ENCODE data around the gene SMIM13. TPM values are rescaled to one million over a fixed set of nuclear protein-coding genes. Genes with fewer than 3 reads are reported as not detected.
"Not testable (repeated sequence)": the region's sequence is repeated elsewhere in the genome, so short reads cannot be mapped to it uniquely, and the experiment has no call there.

Gene SMIM13
- total RNA-seq, 1 donor from 2014 or later = 7.8 TPM

DNA sequence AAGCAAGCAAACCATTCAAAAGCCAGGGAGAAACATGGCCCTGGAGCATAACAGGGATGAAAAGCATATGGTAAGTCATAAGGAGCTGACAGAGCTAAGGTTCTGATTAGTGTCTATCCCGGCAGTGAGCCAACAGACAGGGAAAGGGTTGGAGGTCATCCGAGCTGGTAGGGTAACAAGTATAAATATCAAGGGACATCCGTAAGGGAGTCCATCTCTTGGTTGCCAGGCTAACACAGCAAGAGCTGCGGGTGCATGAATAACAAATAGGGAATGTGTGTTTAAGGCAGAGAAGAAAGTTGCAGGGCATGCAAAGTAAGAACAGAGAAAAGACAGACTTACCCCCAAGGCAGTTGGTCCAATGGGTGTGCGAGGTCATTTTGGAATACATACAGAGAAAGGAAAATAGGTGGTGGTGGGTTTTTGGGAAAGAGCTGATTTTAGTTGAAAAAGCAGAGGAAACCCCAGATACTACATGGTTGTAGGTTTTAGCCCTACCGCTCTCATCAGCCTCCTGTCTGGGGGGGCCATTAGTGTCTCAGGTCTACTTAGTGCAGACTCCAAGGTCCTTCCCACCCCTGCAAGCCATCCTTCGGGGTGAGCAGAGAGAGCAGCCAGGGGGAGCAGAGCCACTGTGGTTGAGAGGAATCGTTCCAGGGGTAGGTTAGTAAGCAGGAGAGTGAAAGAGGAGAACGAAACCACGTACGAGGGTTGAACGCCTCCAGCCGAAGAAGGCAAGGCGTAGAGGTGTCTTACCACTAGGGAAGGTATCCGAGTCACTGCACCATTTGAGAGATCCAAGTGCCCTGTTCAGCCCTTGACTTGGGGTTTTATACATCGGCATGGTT lies 17.5 kb downstream of the SMIM13 start, which contains the start of gene ERVFRD-1:
TSS of gene ERVFRD-1 (minus strand) at position 805 of the 848 bp plus-strand sequence. CDS start 6,415 bp downstream, outside the sequence.
- no peak within 1 kb of the TSS for H3K4me3 ChIP-seq
- Mint-ChIP-seq H3K9me3 (peaks cover 31% of the 10 kb centered on the region), H3K4me1 (peaks cover 10% of the 10 kb centered on the region), H3K27me3 (ENCODE audit: insufficient read depth, low read depth) (no peaks in the 10 kb centered on the region), H3K4me3 (no peak within 1 kb of the TSS), H3K27ac (no peak within 1 kb of the TSS), H3K36me3 (peaks cover 30% of the 10 kb centered on the region)
- H3K27ac ChIP-seq = no peak within 1 kb of the TSS
- TF ChIP-seq EZH2phosphoT487 (IDR thresholded peaks at IDR 0.05) (no peak), EZH2 (IDR thresholded peaks at IDR 0.05) (no peak)
- TF ChIP-seq, protein P1, sequence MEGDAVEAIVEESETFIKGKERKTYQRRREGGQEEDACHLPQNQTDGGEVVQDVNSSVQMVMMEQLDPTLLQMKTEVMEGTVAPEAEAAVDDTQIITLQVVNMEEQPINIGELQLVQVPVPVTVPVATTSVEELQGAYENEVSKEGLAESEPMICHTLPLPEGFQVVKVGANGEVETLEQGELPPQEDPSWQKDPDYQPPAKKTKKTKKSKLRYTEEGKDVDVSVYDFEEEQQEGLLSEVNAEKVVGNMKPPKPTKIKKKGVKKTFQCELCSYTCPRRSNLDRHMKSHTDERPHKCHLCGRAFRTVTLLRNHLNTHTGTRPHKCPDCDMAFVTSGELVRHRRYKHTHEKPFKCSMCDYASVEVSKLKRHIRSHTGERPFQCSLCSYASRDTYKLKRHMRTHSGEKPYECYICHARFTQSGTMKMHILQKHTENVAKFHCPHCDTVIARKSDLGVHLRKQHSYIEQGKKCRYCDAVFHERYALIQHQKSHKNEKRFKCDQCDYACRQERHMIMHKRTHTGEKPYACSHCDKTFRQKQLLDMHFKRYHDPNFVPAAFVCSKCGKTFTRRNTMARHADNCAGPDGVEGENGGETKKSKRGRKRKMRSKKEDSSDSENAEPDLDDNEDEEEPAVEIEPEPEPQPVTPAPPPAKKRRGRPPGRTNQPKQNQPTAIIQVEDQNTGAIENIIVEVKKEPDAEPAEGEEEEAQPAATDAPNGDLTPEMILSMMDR (IDR thresholded peaks at IDR 0.05) = no peak
- no peaks in the 10 kb centered on the region for H3K4me1 ChIP-seq
- peaks cover 65% of the 10 kb centered on the region for H3K79me2 ChIP-seq (ENCODE audit: low read depth)
- H3K27me3 ChIP-seq = no peaks in the 10 kb centered on the region
- no peak for DNase-seq (ENCODE audit: low spot score)
- H3K4me2 ChIP-seq = no peak within 1 kb of the TSS
- H3K9ac ChIP-seq = no peak within 1 kb of the TSS
- H2AFZ ChIP-seq (replicated peaks) = no peak within 1 kb of the TSS
- H3K9me3 ChIP-seq (ENCODE audit: low read depth) = no peaks in the 10 kb centered on the region
- no peaks in the 10 kb centered on the region for H3K36me3 ChIP-seq
- no peaks in the 10 kb centered on the region for H4K20me1 ChIP-seq (ENCODE audit: low read depth)
- H3F3A ChIP-seq (ENCODE audit: low read depth) = no peaks in the 10 kb centered on the region

DNA sequence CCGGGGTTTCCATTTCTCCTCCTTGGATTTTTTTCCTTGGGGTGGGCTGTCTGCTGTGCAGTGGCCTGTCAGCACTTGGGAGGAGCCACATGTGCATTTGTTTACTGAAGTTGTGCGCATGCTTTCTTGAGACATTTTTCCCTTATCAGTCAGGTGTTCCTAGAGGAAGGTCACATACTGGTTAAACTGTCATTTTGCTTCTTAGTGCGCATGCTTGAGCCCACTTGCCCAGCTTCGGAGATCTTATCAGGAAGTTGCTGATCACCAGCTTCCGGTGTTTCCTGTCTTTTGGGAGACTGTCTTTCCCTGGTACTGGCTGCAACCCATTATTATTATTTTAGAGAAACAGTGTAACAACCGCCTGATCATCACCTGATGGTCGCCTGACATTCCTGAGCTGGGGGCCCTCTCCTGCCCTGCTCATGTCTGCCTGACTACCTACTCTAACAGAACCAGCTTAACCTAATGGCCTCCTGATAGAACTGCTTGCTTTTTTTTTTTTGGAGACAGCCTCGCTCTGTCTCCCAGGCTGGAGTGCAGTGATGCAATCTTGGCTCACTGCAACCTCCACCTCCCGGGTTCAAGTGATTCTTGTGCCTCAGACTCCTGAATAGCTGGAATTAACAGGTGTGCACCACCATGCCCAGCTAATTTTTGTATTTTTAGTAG lies 18.3 kb downstream of the SMIM13 start:
- Histone ChIP-seq H3K9ac (no peak overlapping the region), H3K79me2 (ENCODE audit: low read depth) (peaks cover 64% of the 10 kb centered on the region), H3K36me3 (no peaks in the 10 kb centered on the region), H3K27me3 (no peaks in the 10 kb centered on the region), H2AFZ (replicated peaks) (no peak overlapping the region), H3F3A (ENCODE audit: low read depth) (no peaks in the 10 kb centered on the region), H4K20me1 (ENCODE audit: low read depth) (no peaks in the 10 kb centered on the region), H3K27ac (no peak overlapping the region), H3K4me3 (no peak overlapping the region), H3K4me1 (no peaks in the 10 kb centered on the region), H3K9me3 (ENCODE audit: low read depth) (no peaks in the 10 kb centered on the region), H3K4me2 (no peak overlapping the region)
- Mint-ChIP-seq H3K9me3 (peaks cover 33% of the 10 kb centered on the region), H3K36me3 (peaks cover 30% of the 10 kb centered on the region), H3K27ac (no peak overlapping the region), H3K4me1 (peaks cover 10% of the 10 kb centered on the region), H3K27me3 (ENCODE audit: insufficient read depth, low read depth) (no peaks in the 10 kb centered on the region), H3K4me3 (no peak overlapping the region)
- TF ChIP-seq, protein P1 (IDR thresholded peaks at IDR 0.05) = no peak
- TF ChIP-seq EZH2 (IDR thresholded peaks at IDR 0.05) (no peak), EZH2phosphoT487 (IDR thresholded peaks at IDR 0.05) (no peak)
- no peak for DNase-seq (ENCODE audit: low spot score)

DNA sequence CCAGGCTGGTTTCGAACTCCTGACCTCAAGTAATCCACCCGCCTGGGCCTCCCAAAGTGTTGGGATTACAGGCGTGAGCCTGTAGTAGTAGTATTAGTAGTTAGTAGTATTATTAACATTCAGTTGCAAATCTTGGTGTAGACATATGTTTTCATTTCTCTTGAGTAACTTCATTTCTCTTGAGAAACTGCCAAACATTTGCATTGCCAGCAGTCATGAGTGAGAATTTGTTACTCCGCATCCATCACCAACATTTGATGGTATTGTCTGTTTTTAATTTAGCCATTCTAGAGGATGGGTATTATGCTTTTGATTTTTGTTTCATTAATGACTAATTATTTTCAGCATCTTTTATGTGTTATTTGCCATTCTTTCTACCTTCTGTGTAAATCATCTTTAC lies 19.4 kb downstream of the SMIM13 start:
- no peak for TF ChIP-seq EZH2 (IDR thresholded peaks at IDR 0.05)
- TF ChIP-seq EZH2phosphoT487 (IDR thresholded peaks at IDR 0.05) = no peak
- TF ChIP-seq, protein P1 (IDR thresholded peaks at IDR 0.05) = no peak
- Histone ChIP-seq H3K79me2 (ENCODE audit: low read depth) (peaks cover 60% of the 10 kb centered on the region), H3K4me1 (no peaks in the 10 kb centered on the region), H3F3A (ENCODE audit: low read depth) (no peaks in the 10 kb centered on the region), H3K9ac (no peak overlapping the region), H3K27me3 (no peaks in the 10 kb centered on the region), H4K20me1 (ENCODE audit: low read depth) (no peaks in the 10 kb centered on the region), H3K27ac (no peak overlapping the region), H3K4me3 (no peak overlapping the region), H2AFZ (replicated peaks) (no peak overlapping the region), H3K36me3 (no peaks in the 10 kb centered on the region), H3K9me3 (ENCODE audit: low read depth) (no peaks in the 10 kb centered on the region), H3K4me2 (no peak overlapping the region)
- Mint-ChIP-seq H3K4me3 (no peak overlapping the region), H3K27me3 (ENCODE audit: insufficient read depth, low read depth) (no peaks in the 10 kb centered on the region), H3K9me3 (peaks cover 27% of the 10 kb centered on the region), H3K36me3 (peaks cover 21% of the 10 kb centered on the region), H3K27ac (no peak overlapping the region), H3K4me1 (peaks cover 10% of the 10 kb centered on the region)
- no peak for DNase-seq (ENCODE audit: low spot score)

DNA sequence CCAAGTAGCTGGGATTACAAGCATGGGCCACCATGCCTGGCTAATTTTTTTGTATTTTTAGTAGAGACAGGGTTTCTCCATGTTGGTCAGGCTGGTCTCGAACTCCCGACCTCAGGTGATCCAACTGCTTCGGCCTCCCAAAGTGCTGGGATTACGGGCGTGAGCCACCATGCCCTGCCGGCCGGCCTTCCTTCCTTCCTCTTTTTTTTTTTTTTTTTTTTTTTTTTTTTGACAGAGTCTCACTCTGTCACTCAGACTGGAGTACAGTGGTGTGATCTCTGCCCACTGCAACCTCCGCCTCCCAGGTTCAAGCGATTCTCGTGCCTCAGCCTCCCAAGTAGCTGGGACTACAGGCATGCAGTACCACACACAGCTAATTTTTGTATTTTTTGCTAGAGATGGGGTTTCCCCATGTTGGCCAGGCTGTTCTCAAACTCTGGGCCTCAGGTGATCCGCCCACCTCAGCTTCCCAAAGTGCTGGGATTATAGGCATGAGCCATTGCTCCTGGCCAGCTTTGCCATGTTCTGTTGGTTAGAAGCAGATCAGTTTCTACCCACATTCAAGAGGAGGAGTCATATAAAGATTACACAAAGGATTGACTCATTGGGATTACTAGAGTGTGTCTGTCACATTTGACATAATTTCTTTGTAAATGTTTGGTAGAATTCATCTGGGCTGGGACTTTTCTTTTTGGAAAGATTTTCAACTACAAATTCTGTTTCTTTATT lies 22.3 kb downstream of the SMIM13 start:
- H3K4me1 Mint-ChIP-seq; H3F3A ChIP-seq (ENCODE audit: low read depth); H4K20me1 ChIP-seq (ENCODE audit: low read depth): not testable (repeated sequence)

More for the DNA sequence above, 22.3 kb downstream of the SMIM13 start:
- H3K27me3 Mint-ChIP-seq (ENCODE audit: insufficient read depth, low read depth); H3K9ac ChIP-seq; H3K27me3 ChIP-seq; H3K36me3 ChIP-seq; H3K27ac Mint-ChIP-seq; H2AFZ ChIP-seq (replicated peaks); H3K4me3 ChIP-seq; H3K9me3 ChIP-seq (ENCODE audit: low read depth); H3K27ac ChIP-seq; DNase-seq (ENCODE audit: low spot score); H3K4me3 Mint-ChIP-seq; H3K4me2 ChIP-seq; H3K4me1 ChIP-seq: not testable (repeated sequence)
- Mint-ChIP-seq H3K9me3 (peaks cover 21% of the 10 kb centered on the region), H3K36me3 (peaks cover 21% of the 10 kb centered on the region)
- peaks cover 49% of the 10 kb centered on the region for H3K79me2 ChIP-seq (ENCODE audit: low read depth)

Measured in neural progenitor cell (in vitro differentiated cells).